Left forelimb (tissue), 1 donor: ENCODE measurements around the gene RFXANK.
"Not testable (repeated sequence)": the region's sequence is repeated elsewhere in the genome, so short reads cannot be mapped to it uniquely, and the experiment has no call there.

ENCODE experiments used
- DNase-seq: peaks from one replicate; pipeline ENCODE4 v3.0.0-alpha.2; 2018; ENCODE audit warnings: low spot score

The RFXANK gene

GRCh38 chr19:19206938-19207337 is 14.9 kb downstream of the RFXANK start:
- DNase-seq, result no peak

GRCh38 chr19:19207637-19208572 is 15.8 kb downstream of the RFXANK start:
- no peak for DNase-seq

GRCh38 chr19:19209372-19209771 is 17.3 kb downstream of the RFXANK start:
- DNase-seq, result no peak

GRCh38 chr19:19211499-19212420 is 19.7 kb downstream of the RFXANK start, which contains the start of gene NCAN:
NCAN (plus strand) TSS chr19:19211958; CDS start chr19:19216954, 4,996 bp downstream.
- DNase-seq, result no peak

- DNase-seq, result no peak
These were observed 20.9 kb downstream of the RFXANK start for GRCh38 chr19:19212916-19213315.

DNA sequence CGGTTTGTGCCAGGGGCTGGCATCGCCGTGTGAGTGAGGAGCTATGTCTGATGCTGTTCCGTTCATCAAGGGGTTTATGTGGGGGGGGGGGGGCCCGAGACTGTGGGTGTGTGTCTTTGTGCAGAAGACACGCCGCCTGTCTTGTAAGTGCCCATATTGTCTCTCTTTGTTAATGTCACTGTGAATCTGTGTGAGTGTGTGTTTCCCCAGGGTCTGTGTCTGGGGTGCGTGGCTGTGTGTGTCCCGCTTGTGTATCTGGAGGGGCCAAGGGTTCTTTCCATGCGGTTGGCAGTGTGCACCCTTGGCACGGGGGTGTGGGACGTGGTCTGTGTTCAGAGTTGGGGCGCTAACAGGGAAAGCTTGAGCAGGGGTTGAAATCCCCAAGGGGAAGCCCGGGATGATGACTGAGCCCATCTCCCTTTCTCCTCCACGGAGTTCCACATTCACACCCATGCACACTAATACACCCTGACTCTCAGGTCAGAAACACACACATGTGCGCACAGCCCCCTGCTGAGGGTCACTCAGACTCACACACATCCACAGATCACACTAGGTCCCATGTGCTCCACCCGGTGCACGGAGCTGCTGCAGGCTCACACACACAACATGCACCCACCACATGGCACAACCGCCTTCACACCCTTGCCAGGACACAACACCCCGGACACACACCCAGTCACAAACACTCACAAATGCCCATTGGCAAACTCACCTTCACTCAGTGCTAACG is 21.5 kb downstream of the RFXANK start:
- no peak for DNase-seq

GRCh38 chr19:19214159-19214490 is 22.1 kb downstream of the RFXANK start:
- DNase-seq, result no peak

GRCh38 chr19:19214892-19215291 is 22.8 kb downstream of the RFXANK start:
- DNase-seq, result peak; percentile 80

GRCh38 chr19:19215792-19216191 is 23.7 kb downstream of the RFXANK start:
- no peak for DNase-seq

- no peak for DNase-seq
These were observed 25.0 kb downstream of the RFXANK start for GRCh38 chr19:19217099-19217498.

GRCh38 chr19:19218911-19219310 is 26.9 kb downstream of the RFXANK start:
- DNase-seq, result no peak

- not testable (repeated sequence) for DNase-seq
These were observed 28.9 kb downstream of the RFXANK start for GRCh38 chr19:19221000-19221399.

DNA sequence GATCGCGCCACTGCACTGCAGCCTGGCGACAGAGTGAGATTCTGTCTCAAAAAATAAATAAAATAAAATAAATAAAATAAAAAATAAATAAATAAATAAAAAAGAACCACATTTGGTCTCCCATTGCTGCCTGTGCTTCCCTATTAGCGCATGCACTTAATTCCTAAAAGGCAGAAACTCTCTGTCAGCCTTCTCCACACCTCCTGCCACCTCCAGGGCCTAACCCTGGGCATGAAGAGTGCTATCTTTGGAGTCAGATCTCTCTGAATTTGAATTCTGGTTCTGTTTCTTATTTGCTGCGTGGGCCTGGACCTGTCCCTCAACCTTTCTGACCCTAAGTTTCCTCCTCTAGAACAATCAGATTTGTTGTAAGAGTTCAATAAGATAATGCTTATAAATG is 31.0 kb downstream of the RFXANK start:
- DNase-seq, result no peak

DNA sequence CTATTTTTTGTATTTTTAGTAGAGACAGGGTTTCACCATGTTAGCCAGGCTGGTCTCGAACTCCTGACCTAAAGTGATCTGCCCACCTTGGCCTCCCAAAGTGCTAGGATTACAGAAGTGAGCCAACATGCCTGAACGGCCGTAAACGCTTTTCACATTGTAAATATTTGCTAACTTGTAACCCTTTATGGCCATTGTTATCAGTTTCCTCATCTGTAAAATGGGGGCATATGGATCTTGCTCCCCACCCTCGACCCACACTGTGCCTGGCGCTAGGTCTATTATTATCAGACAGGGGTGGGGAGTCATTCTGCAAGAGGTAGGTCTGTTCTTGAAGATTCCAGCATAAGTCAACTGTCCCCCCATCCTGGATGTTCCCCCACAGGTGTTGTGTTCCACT is 31.6 kb downstream of the RFXANK start:
- DNase-seq, result no peak

DNA sequence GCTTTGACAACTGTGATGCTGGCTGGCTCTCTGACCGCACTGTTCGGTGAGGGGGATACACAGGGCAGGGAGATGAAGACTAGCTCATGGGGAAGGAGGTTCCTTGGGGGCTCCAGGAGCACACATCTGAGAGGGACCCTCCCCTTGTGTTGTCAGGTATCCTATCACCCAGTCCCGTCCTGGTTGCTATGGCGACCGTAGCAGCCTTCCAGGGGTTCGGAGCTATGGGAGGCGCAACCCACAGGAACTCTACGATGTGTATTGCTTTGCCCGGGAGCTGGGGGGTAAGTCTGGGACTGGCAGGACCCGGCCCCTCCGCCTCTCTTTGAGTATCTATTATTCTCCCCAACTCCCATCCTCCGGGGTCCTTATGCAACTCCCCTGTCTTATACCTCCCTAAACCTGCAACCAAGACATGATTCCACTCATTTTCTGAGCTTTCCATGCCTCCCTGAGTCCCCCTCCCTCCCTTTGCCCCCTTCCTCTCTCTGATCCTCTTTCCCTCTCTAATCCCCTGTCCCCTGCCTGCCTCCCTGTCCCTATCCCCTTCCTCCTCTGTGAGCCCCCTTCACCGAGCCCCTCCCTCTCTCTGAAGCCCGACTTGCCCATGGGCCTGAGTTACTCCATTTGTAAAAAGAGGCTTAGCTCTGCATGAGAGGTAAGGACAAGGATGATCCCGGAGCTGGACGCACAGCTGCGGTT is 32.2 kb downstream of the RFXANK start:
- DNase-seq, result no peak

DNA sequence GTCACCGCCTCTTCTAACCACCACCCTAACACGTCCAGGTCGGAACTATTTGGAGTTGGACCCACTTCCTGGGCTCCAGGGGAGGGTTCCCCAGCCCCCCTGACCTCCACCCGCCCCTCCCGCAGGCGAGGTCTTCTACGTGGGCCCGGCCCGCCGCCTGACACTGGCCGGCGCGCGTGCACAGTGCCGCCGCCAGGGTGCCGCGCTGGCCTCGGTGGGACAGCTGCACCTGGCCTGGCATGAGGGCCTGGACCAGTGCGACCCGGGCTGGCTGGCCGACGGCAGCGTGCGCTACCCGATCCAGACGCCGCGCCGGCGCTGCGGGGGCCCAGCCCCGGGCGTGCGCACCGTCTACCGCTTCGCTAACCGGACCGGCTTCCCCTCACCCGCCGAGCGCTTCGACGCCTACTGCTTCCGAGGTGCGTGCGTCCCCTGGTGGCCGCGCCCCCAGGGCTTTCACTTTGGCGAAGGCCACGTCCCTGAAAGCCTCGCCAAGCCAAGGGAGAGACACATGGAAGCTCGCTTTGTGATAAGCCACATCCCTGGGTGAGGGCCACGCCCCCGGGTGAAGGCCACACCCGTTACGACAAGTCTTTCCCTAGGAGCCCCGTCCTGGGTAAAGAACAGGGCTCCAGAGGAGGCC is 32.9 kb downstream of the RFXANK start:
- no peak for DNase-seq

- no peak for DNase-seq
These were observed 34.1 kb downstream of the RFXANK start for GRCh38 chr19:19226204-19226603.

- DNase-seq, result no peak
These were observed 34.6 kb downstream of the RFXANK start for GRCh38 chr19:19226663-19227062.

DNA sequence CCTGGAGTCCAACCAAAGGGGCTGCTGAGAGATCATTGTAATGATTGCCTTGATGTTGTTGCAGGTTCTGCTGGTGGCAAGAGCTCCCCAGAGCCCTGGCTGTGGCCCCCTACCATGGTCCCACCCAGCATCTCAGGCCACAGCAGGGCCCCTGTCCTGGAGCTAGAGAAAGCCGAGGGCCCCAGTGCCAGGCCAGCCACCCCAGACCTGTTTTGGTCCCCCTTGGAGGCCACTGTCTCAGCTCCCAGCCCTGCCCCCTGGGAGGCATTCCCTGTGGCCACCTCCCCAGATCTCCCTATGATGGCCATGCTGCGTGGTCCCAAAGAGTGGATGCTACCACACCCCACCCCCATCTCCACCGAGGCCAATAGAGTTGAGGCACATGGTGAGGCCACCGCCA is 35.2 kb downstream of the RFXANK start:
- no peak for DNase-seq

DNA sequence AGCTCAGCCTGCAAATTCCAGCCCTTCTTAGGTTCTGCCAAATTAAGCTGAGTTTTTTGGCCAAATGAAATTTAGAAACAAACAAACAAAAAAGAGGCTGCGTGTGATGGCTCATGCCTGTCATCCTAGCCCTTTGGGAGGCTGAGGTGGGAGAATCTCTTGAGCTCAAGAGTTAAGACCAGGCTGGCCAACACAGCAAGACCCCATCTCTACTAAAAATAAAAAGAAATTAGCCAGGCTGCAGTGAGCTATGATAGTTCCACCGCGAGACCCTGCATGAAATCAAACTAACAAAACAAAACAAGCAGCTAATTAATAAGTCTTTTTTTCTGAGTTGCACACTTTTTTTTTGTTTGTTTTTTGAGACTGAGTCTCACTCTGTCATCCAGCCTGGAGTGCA is 37.6 kb downstream of the RFXANK start:
- DNase-seq, result no peak

DNA sequence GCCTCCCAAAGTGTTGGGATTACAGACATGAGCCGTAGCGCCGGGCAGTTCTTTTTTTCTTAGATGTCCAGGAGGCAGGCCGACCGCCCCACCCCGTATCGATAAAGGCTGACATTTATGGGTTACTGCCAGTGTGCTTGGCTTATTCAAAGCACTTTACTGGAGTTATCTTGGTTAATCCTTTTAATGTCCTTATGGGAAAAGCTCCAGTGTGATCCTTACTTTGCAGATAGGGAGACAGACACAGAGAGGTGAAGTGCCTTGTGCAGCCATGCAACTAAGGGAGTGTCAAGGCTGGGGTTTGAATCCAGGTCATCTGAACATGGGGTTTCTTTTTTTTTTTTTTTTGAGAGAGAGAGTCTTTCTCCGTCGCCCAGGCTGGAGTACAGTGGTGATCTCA is 38.9 kb downstream of the RFXANK start:
- DNase-seq, result no peak
